ENCODE results near the gene SMARCA2.

SMARCA2 gene

DNA sequence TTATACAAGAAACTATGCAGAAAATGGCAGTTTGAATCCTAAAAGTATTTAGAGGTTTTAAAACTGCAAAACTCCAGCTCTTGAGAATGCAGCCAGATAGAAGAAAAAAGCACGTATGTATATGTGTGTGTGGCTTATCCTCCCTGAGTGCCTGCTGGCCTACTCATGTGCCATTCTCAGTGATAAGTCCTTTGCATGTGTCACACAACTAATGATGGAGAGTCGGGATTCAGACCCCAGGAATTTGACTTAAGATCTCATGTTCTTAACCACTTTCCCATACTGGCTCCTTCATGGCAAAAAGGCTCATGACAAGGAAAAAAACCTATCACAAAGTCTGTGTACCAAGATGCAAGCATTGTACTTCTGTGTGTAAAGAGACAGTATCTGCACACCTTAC, 26.6 kb downstream of the SMARCA2 start:
- TF ChIP-seq, protein P1, sequence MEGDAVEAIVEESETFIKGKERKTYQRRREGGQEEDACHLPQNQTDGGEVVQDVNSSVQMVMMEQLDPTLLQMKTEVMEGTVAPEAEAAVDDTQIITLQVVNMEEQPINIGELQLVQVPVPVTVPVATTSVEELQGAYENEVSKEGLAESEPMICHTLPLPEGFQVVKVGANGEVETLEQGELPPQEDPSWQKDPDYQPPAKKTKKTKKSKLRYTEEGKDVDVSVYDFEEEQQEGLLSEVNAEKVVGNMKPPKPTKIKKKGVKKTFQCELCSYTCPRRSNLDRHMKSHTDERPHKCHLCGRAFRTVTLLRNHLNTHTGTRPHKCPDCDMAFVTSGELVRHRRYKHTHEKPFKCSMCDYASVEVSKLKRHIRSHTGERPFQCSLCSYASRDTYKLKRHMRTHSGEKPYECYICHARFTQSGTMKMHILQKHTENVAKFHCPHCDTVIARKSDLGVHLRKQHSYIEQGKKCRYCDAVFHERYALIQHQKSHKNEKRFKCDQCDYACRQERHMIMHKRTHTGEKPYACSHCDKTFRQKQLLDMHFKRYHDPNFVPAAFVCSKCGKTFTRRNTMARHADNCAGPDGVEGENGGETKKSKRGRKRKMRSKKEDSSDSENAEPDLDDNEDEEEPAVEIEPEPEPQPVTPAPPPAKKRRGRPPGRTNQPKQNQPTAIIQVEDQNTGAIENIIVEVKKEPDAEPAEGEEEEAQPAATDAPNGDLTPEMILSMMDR (IDR thresholded peaks at IDR 0.05) = no peak
- H3K9me3 ChIP-seq = no peaks in the 10 kb centered on the region
- intact Hi-C loops (cut with DNase I; ENCODE audit: low total_unique reads) = no loop called here
- no peaks in the 10 kb centered on the region for H3K27me3 ChIP-seq
- no peak for DNase-seq
- H3K4me3 ChIP-seq = no peak overlapping the region
- H3K36me3 ChIP-seq = peaks cover 26 to 47% (median 47%) of the 10 kb centered on the region in 3 donors
- no peaks in the 10 kb centered on the region for H3K4me1 ChIP-seq
- no peak overlapping the region for H3K27ac ChIP-seq

DNA sequence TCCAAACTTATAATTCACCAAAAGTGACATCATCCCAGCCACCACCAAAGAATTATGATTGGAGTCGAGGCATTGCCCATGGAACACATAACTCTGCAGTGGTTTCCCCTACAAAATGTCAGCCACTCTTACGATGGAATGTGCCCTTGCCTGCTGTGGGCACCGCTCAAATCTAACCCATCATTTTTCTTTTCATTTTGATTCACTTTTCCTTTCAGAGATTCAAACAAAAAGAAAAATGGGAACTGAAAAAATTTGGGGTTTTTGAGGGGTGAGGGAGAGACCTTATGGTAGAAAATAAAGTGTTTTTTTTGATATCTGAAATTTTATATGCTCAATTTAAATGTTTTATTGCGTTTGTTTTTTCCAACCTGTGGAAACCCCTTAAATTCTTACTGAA, 28.1 kb downstream of the SMARCA2 start:
- DNase-seq = no peak
- peaks cover 26 to 58% (median 46%) of the 10 kb centered on the region in 3 donors for H3K36me3 ChIP-seq
- intact Hi-C loops (cut with DNase I; ENCODE audit: low total_unique reads) = no loop called here
- H3K27ac ChIP-seq = no peak overlapping the region
- H3K4me1 ChIP-seq = no peaks in the 10 kb centered on the region
- no peak overlapping the region for H3K4me3 ChIP-seq
- TF ChIP-seq, protein P1 (IDR thresholded peaks at IDR 0.05) = no peak
- no peaks in the 10 kb centered on the region for H3K27me3 ChIP-seq
- H3K9me3 ChIP-seq = no peaks in the 10 kb centered on the region

DNA sequence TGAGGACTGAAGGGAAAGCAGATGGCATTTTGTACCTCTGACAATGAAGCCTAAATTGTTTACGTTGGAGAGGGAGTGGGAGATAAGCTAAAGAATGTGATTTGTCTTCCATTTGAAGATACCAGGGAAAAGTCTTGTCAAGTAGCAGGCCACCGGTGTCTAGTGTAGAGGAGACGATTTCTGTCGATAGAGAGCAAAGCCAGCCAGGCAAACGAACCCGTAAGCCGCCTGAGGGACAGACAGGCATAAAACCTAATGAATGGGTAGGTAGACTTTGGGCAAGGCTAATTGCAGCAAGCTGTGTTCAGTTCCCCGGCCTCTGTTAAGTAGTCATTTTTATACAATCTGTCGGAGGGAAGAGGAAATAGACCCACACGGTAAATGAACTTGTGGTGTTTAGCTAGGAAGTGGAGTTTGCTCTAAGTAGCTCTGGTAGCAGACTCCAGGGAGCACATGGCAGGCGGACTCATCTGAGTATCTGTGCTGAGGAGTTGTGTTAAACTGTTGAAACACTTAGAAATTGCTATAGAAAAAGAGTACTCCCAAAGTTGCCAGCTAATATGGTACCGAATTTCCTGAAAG, 28.8 kb downstream of the SMARCA2 start:
- Histone ChIP-seq H3K27ac (no peak overlapping the region), H3K27me3 (no peaks in the 10 kb centered on the region), H3K9me3 (no peaks in the 10 kb centered on the region), H3K4me1 (no peaks in the 10 kb centered on the region), H3K4me3 (no peak overlapping the region), H3K36me3 (peaks cover 26 to 58% (median 39%) of the 10 kb centered on the region in 3 donors)
- DNase-seq = no peak
- TF ChIP-seq, protein P1 (IDR thresholded peaks at IDR 0.05) = no peak
- intact Hi-C loops (cut with DNase I; ENCODE audit: low total_unique reads) = no loop called here

DNA sequence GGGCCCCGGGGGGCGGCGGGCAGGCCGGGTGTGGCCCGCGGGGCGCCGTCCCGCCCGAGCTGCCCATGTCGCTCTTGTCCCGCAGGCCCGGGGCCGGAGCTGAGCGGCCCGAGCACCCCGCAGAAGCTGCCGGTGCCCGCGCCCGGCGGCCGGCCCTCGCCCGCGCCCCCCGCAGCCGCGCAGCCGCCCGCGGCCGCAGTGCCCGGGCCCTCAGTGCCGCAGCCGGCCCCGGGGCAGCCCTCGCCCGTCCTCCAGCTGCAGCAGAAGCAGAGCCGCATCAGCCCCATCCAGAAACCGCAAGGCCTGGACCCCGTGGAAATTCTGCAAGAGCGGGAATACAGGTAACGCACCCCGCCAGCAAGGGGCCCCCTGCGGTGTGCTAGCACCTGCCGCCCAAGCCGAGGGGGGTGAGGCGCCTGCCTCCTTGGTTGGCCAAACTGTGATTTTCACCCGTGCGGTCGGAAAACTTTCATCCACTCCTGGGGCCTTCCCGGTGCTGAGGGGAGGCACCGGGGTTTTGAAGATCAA, 32.1 kb downstream of the SMARCA2 start:
- Histone ChIP-seq H3K4me1 (peaks cover 0 to 4% (median 0%) of the 10 kb centered on the region in 4 donors), H3K9me3 (no peaks in the 10 kb centered on the region), H3K27ac (no peak overlapping the region), H3K4me3 (no peak overlapping the region), H3K36me3 (peaks cover 0 to 28% (median 10%) of the 10 kb centered on the region in 3 donors), H3K27me3 (no peaks in the 10 kb centered on the region)
- DNase-seq = no peak
- intact Hi-C loops (cut with DNase I; ENCODE audit: low total_unique reads) = no loop called here
- TF ChIP-seq, protein P1 (IDR thresholded peaks at IDR 0.05) = no peak

DNA sequence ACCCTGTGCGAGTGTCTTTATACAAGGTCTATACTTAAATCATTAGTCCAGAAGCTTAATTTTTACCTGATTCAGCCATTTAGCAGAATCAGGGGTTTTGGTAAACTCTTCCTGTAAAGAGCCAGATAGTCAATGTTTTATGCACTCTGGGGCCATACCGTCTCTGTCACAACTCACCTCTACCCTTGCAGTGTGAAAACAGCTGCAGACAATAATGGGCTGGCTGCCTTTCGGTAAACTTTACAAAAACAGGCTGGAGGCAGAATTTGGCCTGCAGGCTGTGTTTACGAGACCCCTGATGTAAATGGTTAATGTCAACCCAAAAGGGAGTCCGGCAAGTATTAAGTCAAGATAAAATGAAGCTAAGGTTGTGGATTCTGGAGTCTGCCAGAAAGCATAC, 32.8 kb downstream of the SMARCA2 start:
- intact Hi-C loops (cut with DNase I; ENCODE audit: low total_unique reads) = no loop called here
- DNase-seq = no peak
- Histone ChIP-seq H3K36me3 (peaks cover 0 to 21% (median 7%) of the 10 kb centered on the region in 3 donors), H3K27ac (no peak overlapping the region), H3K27me3 (no peaks in the 10 kb centered on the region), H3K4me1 (peaks cover 0 to 4% (median under 1%) of the 10 kb centered on the region in 4 donors), H3K4me3 (no peak overlapping the region), H3K9me3 (no peaks in the 10 kb centered on the region)
- TF ChIP-seq, protein P1 (IDR thresholded peaks at IDR 0.05) = no peak
